C1 segment of cervical spinal cord (tissue), 14 donors: ENCODE measurements around the gene MUC22.
A peak's percentile ranks its signal among the peaks of the same experiment; 100 is the strongest.
"Not testable (repeated sequence)": the region's sequence is repeated elsewhere in the genome, so short reads cannot be mapped to it uniquely, and the experiment has no call there.

Source experiments
- DNase-seq, 14 donors: peaks; one replicate each; lab custom pipeline; 2025; lab: John Stamatoyannopoulos, UW

The MUC22 gene

GRCh38 chr6:30997301-30997700, 13.0 kb upstream of the MUC22 start:
- no peak for DNase-seq

- DNase-seq, result no peak
Measured at GRCh38 chr6:30998785-30999184, 11.5 kb upstream of the MUC22 start.

- not testable (repeated sequence) for DNase-seq
Measured at GRCh38 chr6:31000067-31000860, 10.0 kb upstream of the MUC22 start.

GRCh38 chr6:31001281-31001888, 8.9 kb upstream of the MUC22 start:
- no peak for DNase-seq

- DNase-seq, result no peak
Measured at GRCh38 chr6:31002471-31002870, 7.8 kb upstream of the MUC22 start.

- DNase-seq, result no peak
Measured at GRCh38 chr6:31004794-31005193, 5.5 kb upstream of the MUC22 start.

GRCh38 chr6:31005249-31006020, 4.8 kb upstream of the MUC22 start:
- no peak for DNase-seq

- DNase-seq, result no peak
Measured at GRCh38 chr6:31007694-31008093, 2.6 kb upstream of the MUC22 start.

GRCh38 chr6:31008165-31008564, 2.1 kb upstream of the MUC22 start:
- peak in 1 of 14 donors; percentile 9 for DNase-seq

- DNase-seq, result no peak
Measured at GRCh38 chr6:31009731-31010130, 543 bp upstream of the MUC22 start.

GRCh38 chr6:31011153-31011552, 879 bp downstream of the MUC22 start:
- no peak for DNase-seq

- no peak for DNase-seq
Measured at GRCh38 chr6:31016659-31017299, 6.5 kb downstream of the MUC22 start.

- DNase-seq, result not testable (repeated sequence)
Measured at GRCh38 chr6:31017436-31017835, 7.2 kb downstream of the MUC22 start.

- DNase-seq, result no peak
Measured at GRCh38 chr6:31020057-31020456, 9.8 kb downstream of the MUC22 start.

- not testable (repeated sequence) for DNase-seq
Measured at GRCh38 chr6:31020631-31021255, 10.5 kb downstream of the MUC22 start.

GRCh38 chr6:31021705-31022531, 11.6 kb downstream of the MUC22 start:
- DNase-seq, result not testable (repeated sequence)

- DNase-seq, result no peak
Measured at GRCh38 chr6:31025595-31025994, 15.3 kb downstream of the MUC22 start.

- no peak for DNase-seq
Measured at GRCh38 chr6:31031095-31031494, 20.8 kb downstream of the MUC22 start.

GRCh38 chr6:31033075-31033474, 22.8 kb downstream of the MUC22 start:
- DNase-seq, result no peak

- no peak for DNase-seq
Measured at GRCh38 chr6:31035862-31036497, 25.7 kb downstream of the MUC22 start.
